HTR-8/SVneo (cell line): ENCODE measurements around the gene KLRD1.
"Not testable (repeated sequence)": the region's sequence is repeated elsewhere in the genome, so short reads cannot be mapped to it uniquely, and the experiment has no call there.

Experiments
- DNase-seq: peaks from one replicate; pipeline ENCODE4 v3.0.0; 2011; ENCODE audit warnings: low spot score, mixed read lengths; ENCODE audit not compliant: insufficient read length
- FAIRE-seq: peaks from 2 replicates; lab custom pipeline; 2011; peaks lifted over from hg19 to GRCh38; lab: Jason Lieb, UNC

KLRD1 gene, protein sequence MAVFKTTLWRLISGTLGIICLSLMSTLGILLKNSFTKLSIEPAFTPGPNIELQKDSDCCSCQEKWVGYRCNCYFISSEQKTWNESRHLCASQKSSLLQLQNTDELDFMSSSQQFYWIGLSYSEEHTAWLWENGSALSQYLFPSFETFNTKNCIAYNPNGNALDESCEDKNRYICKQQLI

DNA sequence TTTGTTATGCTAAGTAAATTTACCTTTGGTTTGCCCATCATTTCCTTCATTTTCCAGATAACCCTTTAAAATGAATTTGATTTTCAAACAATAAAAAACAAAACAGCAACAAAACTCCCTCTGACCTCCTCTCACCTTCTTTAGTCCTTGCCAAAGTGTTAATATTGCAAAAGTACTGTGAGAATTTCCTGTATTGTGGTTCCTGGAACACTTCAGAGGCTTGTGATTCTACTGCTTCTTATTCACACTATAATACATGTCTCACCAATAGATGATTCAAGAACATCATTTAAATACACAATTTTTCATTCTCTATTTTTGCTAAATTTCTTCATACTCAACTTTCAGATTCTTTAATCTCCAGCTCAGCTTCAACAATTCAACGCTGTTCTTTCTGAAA, at the start of gene KLRD1:
Gene KLRD1 (plus strand): TSS at position 241 of the 400 bp plus-strand sequence. CDS start 208 bp downstream, outside the sequence.
- DNase-seq (no peak), FAIRE-seq (no peak)

DNA sequence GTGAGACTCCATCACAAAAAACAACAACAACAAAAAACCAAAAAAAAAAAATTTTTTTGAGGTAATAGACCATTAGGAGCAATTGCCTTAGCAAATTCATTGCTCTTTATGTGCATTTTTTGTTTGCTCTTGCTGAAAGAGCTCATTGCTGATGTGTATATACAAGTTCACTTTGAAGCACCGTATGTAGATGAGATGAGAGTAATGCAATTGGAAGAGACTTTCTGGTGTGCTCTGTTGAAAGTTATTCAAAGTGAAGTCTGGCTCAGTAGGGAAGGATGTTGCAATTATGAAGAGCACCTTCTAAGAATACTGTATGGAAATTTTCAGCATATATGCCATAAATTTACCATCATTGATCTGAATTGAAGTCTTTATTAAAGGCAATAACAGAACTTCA, 46.7 kb upstream of the KLRD1 start:
- FAIRE-seq: no peak
- DNase-seq: no peak

DNA sequence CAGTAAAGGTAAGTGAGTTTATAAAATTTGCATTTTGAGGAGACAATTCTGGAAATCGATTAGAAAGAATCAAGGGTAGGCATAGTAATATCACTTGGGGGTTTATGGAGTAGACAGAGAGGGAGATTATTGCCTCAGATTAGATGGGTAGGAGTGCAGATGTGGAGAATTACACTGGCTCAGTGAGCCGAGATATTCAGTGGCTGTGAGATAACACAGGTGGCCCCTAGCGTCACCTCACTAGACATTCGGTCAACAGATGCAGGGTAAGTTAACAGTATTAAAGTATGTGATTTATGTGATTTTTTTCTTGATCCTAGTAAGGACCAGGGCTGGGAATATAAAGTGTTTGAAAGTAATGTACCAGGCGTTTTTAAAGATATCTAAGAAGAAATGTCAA, 39.6 kb upstream of the KLRD1 start:
- DNase-seq (no peak), FAIRE-seq (no peak)

DNA sequence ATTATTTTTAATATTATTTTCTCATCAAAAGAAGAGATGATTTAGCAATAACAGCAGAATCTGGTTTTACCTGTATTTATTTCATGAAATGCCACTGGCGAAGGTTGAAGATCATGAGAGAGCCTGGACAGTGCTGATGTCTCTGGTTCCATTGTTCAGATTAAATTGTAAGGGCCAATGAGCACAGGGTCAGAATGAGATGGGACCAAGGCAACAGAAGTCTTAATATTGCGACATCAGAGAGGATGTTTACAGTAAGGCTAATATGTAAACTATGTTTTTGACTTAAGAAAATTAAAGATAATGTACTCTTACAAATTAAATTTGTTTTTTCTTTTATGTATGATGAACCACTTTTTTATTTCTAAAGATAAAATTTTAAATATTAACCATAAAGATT, 35.2 kb upstream of the KLRD1 start:
- no peak for FAIRE-seq

DNA sequence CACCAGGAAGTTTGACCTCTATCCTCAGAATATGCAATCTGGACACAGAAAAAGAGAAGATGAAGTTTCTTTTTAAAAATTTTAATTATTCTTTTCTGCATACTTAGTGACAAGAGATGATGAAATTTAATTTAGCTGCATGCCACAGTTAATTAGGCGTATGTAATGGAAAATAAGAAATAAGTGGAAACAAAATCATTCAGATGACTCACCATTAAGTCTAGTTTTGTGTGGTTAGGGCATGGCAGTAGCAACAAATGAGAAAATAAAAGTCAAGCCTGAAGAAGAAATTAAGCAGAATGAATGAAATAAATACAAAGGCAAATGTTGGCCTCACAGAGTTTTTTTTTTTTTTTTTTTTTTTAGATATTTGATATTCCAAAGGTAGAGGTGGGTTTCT, 30.9 kb upstream of the KLRD1 start:
- DNase-seq (no peak), FAIRE-seq (no peak)

More for the DNA sequence above, 35.2 kb upstream of the KLRD1 start:
- no peak for DNase-seq

DNA sequence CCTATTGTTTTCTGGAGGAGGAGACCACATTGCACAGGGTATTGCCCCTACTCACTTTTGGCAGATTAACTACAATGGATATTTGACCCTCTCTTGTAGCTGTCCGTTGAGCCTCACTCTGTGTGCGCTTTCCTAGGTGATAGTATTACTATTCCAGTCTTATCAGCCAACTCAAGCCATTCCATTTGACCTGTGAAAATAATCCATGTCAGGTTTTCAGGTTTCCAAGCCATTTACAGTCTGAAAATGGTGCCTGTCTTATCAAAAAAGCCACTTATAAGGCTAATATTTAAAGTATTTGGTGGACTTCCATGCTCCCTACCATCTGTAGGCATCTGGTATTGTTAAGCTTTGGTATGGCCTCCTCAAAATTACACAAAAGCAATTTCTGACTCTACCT, 29.6 kb upstream of the KLRD1 start:
- FAIRE-seq: no peak
- DNase-seq: no peak

DNA sequence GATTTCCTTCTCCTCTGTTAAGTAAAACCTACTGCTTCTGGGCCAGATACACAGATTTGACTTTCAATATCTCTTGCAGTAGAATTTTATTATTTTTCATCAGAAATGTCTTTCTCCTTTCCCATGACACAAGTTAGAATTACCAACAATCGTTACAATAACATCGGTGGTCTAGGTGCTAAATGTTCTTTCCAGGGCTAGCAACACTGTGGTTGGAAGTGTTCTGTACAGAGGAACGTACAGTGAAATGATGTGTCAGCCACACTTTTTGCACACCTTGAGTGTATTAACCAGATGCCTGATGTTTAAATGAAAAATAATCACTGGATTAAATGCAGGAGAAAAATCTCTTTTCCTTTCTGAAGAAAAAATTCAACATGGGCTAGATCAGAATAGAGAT, 27.7 kb upstream of the KLRD1 start:
- DNase-seq: no peak
- FAIRE-seq: no peak

DNA sequence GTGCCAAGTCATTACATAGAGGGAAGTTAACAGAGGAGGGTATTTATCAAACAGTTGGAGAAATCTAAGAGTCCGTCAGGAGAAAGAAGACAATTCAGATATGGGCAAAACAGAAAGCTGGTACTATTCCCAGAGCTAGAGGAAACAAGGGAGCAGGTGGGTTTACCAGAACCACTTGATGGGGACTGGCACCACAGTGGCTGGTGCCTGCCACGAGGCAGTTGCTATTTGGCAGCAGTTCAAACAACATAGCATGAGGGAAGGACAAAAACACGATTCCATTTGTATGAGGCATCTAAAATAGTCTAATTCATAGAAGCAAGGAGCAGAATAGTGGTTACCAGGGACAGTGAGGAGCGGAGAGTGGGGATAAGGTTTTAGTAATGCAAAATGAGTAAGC, 24.6 kb upstream of the KLRD1 start:
- DNase-seq: no peak
- no peak for FAIRE-seq

DNA sequence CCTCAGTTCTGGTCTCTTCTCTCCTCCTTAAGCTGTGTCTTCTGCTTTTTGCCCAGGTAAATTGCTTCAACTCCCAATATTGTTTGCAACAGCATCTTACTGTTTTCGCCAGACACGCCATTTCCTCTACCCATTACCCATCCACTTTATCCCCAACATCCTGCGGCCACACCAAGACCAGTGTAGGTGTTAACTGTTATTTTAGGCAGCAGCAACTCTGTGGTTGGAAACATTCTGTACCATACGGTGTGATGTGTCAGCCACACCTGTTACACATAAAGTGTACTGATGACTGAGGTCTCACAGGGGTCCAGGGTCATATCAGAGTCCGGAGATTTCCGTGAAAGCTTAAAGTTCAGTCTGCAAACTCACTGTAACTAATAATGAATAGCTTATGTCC, 21.8 kb upstream of the KLRD1 start:
- FAIRE-seq (no peak), DNase-seq (no peak)

DNA sequence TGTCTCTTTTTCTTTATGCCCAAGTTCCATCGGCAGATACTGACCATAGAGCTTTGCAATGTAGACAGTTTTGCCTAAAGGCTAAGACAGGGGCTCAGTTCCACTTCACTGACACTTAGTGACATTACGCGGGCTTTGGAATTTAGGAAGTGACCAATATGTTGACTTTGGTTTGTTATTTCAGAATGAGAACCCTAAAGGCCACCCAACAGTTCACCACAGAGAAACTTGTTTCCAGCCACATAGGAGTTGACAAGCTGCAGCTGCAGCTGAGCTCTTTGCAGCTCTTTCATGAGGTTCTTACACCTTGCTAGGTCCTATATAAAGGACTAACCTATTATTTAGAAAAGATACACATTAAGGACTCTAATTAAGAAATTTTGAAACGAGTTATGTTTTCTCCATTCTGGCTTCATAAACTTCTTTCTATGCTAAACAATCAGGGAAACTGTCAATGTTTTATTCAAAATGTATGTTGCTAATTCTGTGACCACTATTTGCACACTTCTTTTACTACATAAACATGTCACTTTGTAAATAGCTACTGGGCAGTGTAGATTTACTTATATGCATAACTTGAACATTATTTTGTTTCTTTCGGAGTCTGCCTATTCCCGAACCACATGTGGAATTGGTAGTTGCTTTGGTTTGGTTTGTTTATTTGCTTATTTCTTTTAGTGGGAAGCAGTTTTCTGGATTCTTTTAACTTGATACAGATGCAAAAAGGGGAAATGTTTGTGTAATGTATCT, 18.5 kb upstream of the KLRD1 start:
- DNase-seq: no peak
- FAIRE-seq: no peak

DNA sequence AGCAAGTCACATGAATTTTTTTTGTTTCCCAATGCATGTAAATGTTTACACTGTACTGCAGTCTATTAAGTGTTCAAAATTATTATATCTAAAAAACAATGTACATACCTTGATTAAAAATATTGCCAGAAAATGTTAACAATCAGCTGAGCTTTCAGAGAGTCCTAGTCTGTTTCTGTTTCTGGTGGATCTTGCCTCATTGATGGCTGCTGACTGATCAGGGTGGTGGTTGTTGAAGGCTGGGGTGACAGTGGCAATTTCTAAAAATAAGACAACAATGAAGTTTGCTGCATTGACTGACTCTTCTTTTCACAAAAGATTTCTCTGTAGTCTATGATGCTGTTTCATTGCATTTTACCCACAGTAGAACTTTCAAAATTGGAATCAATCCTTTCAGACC, 16.6 kb upstream of the KLRD1 start:
- DNase-seq: no peak
- FAIRE-seq: no peak

DNA sequence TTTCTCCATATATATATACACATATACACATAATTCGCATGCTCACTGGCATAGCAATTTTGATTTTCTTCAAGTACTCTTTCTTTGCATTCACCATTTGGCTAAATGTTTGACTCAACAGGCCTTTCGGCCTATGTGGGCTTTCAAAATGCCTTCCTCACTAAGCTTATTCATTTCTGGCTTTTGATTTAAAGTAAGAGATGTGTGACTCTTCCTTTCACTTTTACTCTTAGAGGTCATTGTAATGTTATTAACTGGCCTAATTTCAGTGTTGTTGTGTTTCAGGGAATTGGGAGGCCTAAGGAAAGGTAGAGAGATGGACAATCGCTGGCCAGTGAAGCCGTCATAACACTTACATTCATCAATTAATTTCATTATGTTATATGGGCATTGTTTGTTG, 14.5 kb upstream of the KLRD1 start:
- FAIRE-seq: no peak

DNA sequence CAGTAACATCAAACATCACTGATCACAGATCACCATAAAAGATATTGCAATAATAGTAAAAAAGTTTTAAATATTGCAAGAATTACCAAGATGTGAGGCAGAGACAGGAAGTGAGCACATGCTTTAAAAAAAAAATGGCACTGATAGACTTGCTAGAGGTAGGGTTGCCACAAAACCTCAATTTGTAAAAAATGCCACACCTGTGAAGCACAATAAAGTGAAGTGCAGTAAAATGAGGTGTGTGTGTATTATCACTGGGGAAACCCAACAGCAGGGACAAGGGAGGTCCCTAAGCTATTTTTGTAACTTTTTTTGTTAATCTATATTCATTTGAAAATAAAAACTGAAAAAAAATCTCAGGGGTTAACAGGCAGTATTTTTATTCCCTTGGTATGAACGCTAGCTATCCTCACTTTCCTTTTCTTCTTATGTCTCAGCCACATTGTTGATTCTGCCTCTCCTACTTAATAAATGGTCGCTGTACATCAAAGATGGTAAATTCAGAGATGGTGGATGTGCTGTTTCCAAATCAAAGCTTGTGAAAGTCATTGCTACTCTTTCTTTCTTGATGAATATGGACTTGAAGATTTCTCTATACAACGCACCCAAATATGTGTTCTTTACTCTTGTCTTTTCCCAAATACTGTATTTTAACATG, 14.0 kb upstream of the KLRD1 start:
- FAIRE-seq (no peak), DNase-seq (no peak)

More for the DNA sequence above, 14.5 kb upstream of the KLRD1 start:
- no peak for DNase-seq

DNA sequence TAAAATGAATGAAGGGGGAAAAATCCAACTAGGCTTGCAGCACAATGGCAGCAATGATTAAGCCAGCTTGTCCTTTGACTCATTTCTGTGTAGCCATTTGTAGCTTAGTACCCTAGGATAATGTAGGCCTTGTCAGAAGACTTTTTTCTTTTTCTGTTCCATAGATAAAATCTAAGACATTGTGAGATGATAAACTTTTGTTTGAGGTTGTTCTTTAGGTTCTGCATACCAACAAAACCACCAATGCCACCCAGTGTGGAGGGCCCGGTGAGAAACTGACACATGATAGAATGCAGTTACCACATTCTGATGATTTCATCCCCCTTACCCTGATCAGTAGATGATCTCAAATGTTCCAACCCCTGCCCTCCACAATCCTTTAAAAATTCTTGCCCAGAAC, 6.6 kb upstream of the KLRD1 start:
- FAIRE-seq (no peak), DNase-seq (no peak)

DNA sequence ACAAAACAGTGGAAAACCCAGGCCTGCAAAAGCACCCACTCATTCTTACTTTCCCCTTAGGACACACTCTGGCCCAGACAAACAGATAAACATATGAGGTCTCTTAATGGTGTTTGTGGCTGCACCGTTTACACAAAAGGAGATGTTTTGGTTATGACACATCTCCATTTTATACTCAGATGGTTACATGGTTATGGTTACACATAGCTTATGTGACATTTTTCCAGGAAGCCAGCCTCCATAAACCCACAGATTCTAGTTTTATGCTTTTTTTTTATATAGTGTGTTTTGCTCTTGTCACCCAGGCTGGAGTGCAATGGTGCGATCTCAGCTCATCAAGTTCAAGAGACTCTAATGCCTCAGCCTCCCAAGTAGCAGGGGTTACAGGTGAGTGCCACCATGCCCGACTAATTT, 3.5 kb upstream of the KLRD1 start:
- DNase-seq (peak; percentile 5), FAIRE-seq (no peak)

DNA sequence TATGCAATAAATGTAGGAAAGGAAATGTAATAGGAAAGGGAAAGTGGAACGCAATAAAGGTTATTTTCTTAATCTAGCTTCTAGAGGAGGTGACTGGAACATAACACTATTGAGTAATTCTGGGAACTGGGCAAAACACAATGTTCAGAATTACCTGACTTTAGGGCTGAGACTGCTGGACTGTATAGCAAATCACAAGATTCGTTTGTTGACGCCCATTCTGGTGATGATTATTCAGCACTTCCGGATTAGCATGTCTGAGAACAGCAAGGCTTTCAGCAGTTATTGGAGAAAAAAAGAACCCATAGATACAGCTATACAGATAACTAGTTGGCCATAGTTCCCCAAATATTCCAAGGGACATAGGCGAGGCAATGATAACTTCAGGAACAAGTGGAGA, 2.3 kb upstream of the KLRD1 start:
- DNase-seq: no peak
- FAIRE-seq: no peak

DNA sequence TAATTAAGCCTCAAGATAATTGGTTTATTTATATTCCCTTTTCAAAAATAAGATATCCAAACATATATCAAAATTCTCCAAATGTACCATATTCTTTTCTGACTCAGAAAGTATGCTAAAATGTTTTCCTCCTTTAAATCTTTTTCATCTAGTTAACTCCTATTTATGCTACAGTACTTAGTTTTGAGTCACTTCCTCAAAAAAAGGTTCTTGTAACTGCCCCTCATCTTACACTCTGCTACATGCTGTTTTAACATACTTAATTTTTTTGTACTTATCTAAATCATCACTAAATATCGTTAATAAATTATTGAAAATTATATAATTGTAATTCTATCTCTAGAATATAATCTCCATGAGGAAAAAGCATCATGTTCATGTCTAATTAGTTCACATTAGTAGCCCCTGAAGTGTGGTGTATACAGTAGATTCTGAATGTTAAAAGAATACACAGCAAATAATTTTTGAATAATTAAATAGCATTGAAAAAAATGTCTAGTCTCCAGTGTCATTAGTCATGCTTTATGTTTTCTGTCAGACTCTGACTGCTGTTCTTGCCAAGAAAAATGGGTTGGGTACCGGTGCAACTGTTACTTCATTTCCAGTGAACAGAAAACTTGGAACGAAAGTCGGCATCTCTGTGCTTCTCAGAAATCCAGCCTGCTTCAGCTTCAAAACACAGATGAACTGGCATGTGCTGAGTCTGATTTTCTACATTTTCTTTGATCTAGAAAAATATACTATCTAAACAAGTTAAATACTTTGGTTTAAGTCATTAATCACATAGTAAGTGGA, 3.5 kb downstream of the KLRD1 start:
- no peak for DNase-seq
- FAIRE-seq: no peak

DNA sequence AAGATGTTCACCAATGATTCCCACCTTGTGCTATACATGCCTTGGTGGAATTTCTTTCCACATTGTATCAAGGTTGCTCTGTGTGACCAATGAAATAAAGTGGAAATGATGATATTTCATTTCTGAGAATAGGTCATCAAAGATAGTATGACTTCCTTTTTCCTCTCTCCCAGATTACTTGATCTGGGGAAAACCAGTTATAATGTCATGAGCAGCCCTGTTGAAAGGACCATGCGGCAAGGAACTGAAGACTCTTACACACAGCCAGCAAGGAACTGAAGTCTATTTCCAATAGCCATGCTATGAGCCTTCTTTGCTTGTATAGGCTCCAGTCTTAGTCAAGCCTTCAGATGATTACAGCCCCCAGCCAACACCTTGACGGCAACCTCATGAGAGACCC, 11.7 kb downstream of the KLRD1 start:
- DNase-seq: no peak
- FAIRE-seq: no peak

DNA sequence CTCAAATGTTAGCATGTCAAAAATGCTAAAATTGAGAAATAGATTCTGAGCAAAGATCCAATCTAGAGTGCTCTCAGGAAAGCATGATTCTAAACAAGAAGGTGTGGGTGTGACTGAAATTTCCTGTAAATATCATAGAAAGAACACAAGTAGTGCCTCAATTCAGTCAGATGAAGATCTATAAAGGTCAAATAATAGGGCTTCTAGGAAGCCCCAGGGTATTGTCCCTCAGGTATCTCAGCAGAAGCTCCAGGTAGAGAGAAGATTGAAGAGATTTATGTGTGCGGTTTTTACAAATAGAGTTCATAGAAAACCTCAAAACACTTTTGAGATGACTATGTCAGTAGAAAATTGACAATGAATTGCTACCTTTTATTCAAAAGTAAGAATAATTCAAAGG, 13.0 kb downstream of the KLRD1 start:
- FAIRE-seq: no peak
- no peak for DNase-seq

DNA sequence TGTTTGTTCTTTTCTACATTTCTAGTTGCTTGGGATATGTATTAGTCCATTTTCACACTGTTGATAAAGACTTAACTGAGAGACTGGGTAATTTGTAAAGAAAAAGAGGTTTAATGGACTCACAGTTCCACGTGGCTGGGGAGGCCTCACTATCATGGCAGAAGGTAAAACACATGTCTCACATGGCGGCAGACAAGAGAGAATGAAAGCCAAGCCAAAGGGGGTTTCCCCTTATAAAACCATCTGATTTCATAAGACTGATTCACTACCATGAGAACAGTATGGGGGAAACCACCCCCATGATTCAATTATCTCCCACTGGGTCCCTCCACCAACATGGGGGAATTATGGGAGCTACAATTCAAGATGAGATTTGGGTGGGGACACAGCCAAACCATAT, 21.0 kb downstream of the KLRD1 start:
- not testable (repeated sequence) for DNase-seq, FAIRE-seq
